Measurements from ENCODE around the gene SPDYE5.

Gene SPDYE5

GRCh38 chr7:75537731-75538130 is 45.6 kb downstream of the SPDYE5 start:
- no peak for DNase-seq (ENCODE audit: low read depth)
- H3K4me3 ChIP-seq (ENCODE audit: control insufficient read depth, low read depth, low read length): no peak overlapping the region
- TF ChIP-seq, protein P1, sequence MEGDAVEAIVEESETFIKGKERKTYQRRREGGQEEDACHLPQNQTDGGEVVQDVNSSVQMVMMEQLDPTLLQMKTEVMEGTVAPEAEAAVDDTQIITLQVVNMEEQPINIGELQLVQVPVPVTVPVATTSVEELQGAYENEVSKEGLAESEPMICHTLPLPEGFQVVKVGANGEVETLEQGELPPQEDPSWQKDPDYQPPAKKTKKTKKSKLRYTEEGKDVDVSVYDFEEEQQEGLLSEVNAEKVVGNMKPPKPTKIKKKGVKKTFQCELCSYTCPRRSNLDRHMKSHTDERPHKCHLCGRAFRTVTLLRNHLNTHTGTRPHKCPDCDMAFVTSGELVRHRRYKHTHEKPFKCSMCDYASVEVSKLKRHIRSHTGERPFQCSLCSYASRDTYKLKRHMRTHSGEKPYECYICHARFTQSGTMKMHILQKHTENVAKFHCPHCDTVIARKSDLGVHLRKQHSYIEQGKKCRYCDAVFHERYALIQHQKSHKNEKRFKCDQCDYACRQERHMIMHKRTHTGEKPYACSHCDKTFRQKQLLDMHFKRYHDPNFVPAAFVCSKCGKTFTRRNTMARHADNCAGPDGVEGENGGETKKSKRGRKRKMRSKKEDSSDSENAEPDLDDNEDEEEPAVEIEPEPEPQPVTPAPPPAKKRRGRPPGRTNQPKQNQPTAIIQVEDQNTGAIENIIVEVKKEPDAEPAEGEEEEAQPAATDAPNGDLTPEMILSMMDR (conservative IDR thresholded peaks at IDR 0.05; ENCODE audit: control insufficient read depth, insufficient read depth, low read depth, low read length): no peak

GRCh38 chr7:75546237-75547015 is 54.3 kb downstream of the SPDYE5 start:
- DNase-seq (ENCODE audit: low read depth): no peak
- no peak overlapping the region for H3K4me3 ChIP-seq (ENCODE audit: control insufficient read depth, low read depth, low read length)

More at GRCh38 chr7:75546237-75547015, 54.3 kb downstream of the SPDYE5 start:
- TF ChIP-seq, protein P1 (conservative IDR thresholded peaks at IDR 0.05; ENCODE audit: control insufficient read depth, insufficient read depth, low read depth, low read length): no peak

Measured in fibroblast of mammary gland (primary cell).